ENCODE results near the gene PTGES.

DNA sequence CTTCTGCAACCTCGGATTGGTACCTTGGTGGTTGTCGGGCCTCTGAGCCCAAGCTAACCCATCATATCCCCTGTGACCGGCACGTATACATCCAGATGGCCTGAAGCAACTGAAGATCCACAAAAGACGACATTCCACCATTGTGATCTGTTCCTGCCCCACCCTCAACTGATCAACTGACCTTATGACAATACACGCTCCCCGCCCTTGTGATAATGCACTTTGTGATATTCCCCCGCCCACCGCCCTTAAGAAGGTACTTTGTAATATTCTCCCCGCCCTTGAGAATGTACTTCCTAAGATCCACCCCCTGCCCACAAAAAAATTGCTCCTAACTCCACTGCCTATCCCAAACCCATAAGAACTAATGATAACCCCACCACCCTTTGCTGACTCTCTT, 33.6 kb upstream of the PTGES start:
- TF ChIP-seq POLR2AphosphoS5 (IDR thresholded peaks at IDR 0.05; ENCODE audit: control insufficient read depth, insufficient read depth, low read depth, low read length) (no peak), SOX6 (IDR thresholded peaks at IDR 0.05) (no peak), ZNF695 (CRISPR knock-in tag; IDR thresholded peaks at IDR 0.05) (no peak), ETS2 (tag; IDR thresholded peaks at IDR 0.05; ENCODE audit: borderline replicate concordance, poor library complexity, severe bottlenecking) (no peak), KAT2B (IDR thresholded peaks at IDR 0.05; ENCODE audit: low read depth, low read length) (no peak), ZNF174 (CRISPR knock-in tag; IDR thresholded peaks at IDR 0.05) (no peak), HIVEP1 (CRISPR knock-in tag; IDR thresholded peaks at IDR 0.05) (no peak), ELF1 (tag; IDR thresholded peaks at IDR 0.05) (no peak), NCOR1 (IDR thresholded peaks at IDR 0.05) (no peak), ZNF175 (CRISPR knock-in tag; IDR thresholded peaks at IDR 0.05; ENCODE audit: low read depth) (no peak), MTA3 (IDR thresholded peaks at IDR 0.05; ENCODE audit: borderline replicate concordance) (no peak), MTF1 (CRISPR knock-in tag; IDR thresholded peaks at IDR 0.05; ENCODE audit: borderline replicate concordance) (no peak)
- TF ChIP-seq, protein P1, sequence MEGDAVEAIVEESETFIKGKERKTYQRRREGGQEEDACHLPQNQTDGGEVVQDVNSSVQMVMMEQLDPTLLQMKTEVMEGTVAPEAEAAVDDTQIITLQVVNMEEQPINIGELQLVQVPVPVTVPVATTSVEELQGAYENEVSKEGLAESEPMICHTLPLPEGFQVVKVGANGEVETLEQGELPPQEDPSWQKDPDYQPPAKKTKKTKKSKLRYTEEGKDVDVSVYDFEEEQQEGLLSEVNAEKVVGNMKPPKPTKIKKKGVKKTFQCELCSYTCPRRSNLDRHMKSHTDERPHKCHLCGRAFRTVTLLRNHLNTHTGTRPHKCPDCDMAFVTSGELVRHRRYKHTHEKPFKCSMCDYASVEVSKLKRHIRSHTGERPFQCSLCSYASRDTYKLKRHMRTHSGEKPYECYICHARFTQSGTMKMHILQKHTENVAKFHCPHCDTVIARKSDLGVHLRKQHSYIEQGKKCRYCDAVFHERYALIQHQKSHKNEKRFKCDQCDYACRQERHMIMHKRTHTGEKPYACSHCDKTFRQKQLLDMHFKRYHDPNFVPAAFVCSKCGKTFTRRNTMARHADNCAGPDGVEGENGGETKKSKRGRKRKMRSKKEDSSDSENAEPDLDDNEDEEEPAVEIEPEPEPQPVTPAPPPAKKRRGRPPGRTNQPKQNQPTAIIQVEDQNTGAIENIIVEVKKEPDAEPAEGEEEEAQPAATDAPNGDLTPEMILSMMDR (IDR thresholded peaks at IDR 0.05 in 2 of 3, conservative IDR thresholded peaks at IDR 0.05 in 1 of 3; ENCODE audit: insufficient read depth in 2 of 3, low read depth in 1 of 3, low read length in 3 of 3) = no peak
